Measurements from ENCODE around the gene PLEKHH3. TPM values are rescaled to one million over a fixed set of nuclear protein-coding genes. Genes with fewer than 3 reads are reported as not detected.
A peak's percentile ranks its signal among the peaks of the same experiment; 100 is the strongest.

Gene PLEKHH3
- polyA plus RNA-seq, 1 donor (not counting 4 experiments of a cell fraction or from before 2014, with no cell fraction given) = 4.9 TPM

GRCh38 chr17:42723636-42724035 lies 46.8 kb upstream of the PLEKHH3 start:
- FAIRE-seq (no peak), DNase-seq (ENCODE audit: low read depth, low spot score) (no peak)
- H3K27ac ChIP-seq (ENCODE audit: control insufficient read depth, insufficient read depth, low read length) = no peak overlapping the region
- peaks cover 10 to 13% of the 10 kb centered on the region in 2 experiments for H3K36me3 ChIP-seq (ENCODE audit: control insufficient read depth in 2 of 2, extremely low read depth in 1 of 2, insufficient read depth in 2 of 2, low read length in 2 of 2)
- H3K9ac ChIP-seq (ENCODE audit: control insufficient read depth, extremely low read depth, insufficient read depth, low read length) = no peak overlapping the region
- H3K9me1 ChIP-seq (ENCODE audit: control insufficient read depth, extremely low read depth, insufficient read depth, low read length) = no peaks in the 10 kb centered on the region
- H3K27me3 ChIP-seq (ENCODE audit: control insufficient read depth, extremely low read depth, insufficient read depth, low read length) = no peaks in the 10 kb centered on the region
- no peaks in the 10 kb centered on the region for H3K4me1 ChIP-seq (ENCODE audit: control insufficient read depth, extremely low read depth, insufficient read depth, low read length)
- H3K79me2 ChIP-seq (ENCODE audit: control insufficient read depth, insufficient read depth, low read length) = no peaks in the 10 kb centered on the region
- TF ChIP-seq CTCF (optimal IDR thresholded peaks at IDR 0.05 in 1 of 3, IDR thresholded peaks at IDR 0.05 in 1 of 3, conservative IDR thresholded peaks at IDR 0.05 in 1 of 3; ENCODE audit: extremely low read depth in 1 of 3, insufficient read depth in 2 of 3, low read length in 3 of 3) (no peak), EZH2 (IDR thresholded peaks at IDR 0.05; ENCODE audit: low read length) (no peak)
- H3K4me3 ChIP-seq (ENCODE audit: control insufficient read depth in 2 of 3, extremely low read depth in 1 of 3, insufficient read depth in 2 of 3, low read depth in 1 of 3, low read length in 3 of 3) = no peak overlapping the region
- no peak overlapping the region for H2AFZ ChIP-seq (ENCODE audit: control insufficient read depth, low read length)
- no peak overlapping the region for H3K4me2 ChIP-seq (ENCODE audit: control insufficient read depth, extremely low read depth, insufficient read depth, low read depth, low read length)
- dilution Hi-C loops (cut with MboI; ENCODE audit: extremely low pct_ligation_motif_present, low sequenced_read_pairs) = no loop called here
- H3K9me3 ChIP-seq (ENCODE audit: control insufficient read depth, low read depth, low read length) = no peaks in the 10 kb centered on the region
- no peaks in the 10 kb centered on the region for H4K20me1 ChIP-seq (ENCODE audit: control insufficient read depth, extremely low read depth, insufficient read depth, low read length)

- FAIRE-seq (peak; percentile 55), DNase-seq (ENCODE audit: low read depth, low spot score) (no peak)
- no peaks in the 10 kb centered on the region for H3K9me1 ChIP-seq (ENCODE audit: control insufficient read depth, extremely low read depth, insufficient read depth, low read length)
- H3K9me3 ChIP-seq (ENCODE audit: control insufficient read depth, low read depth, low read length) = no peaks in the 10 kb centered on the region
- dilution Hi-C loops (cut with MboI; ENCODE audit: extremely low pct_ligation_motif_present, low sequenced_read_pairs) = no loop called here
- no peaks in the 10 kb centered on the region for H3K79me2 ChIP-seq (ENCODE audit: control insufficient read depth, insufficient read depth, low read length)
- peaks cover 9 to 17% of the 10 kb centered on the region in 2 experiments for H3K36me3 ChIP-seq (ENCODE audit: control insufficient read depth in 2 of 2, extremely low read depth in 1 of 2, insufficient read depth in 2 of 2, low read length in 2 of 2)
- no peak overlapping the region for H3K4me2 ChIP-seq (ENCODE audit: control insufficient read depth, extremely low read depth, insufficient read depth, low read depth, low read length)
- no peak overlapping the region for H3K9ac ChIP-seq (ENCODE audit: control insufficient read depth, extremely low read depth, insufficient read depth, low read length)
- H3K27ac ChIP-seq (ENCODE audit: control insufficient read depth, insufficient read depth, low read length) = no peak overlapping the region
- H4K20me1 ChIP-seq (ENCODE audit: control insufficient read depth, extremely low read depth, insufficient read depth, low read length) = no peaks in the 10 kb centered on the region
- no peak overlapping the region for H3K4me3 ChIP-seq (ENCODE audit: control insufficient read depth in 2 of 3, extremely low read depth in 1 of 3, insufficient read depth in 2 of 3, low read depth in 1 of 3, low read length in 3 of 3)
- no peaks in the 10 kb centered on the region for H3K4me1 ChIP-seq (ENCODE audit: control insufficient read depth, extremely low read depth, insufficient read depth, low read length)
- TF ChIP-seq EZH2 (IDR thresholded peaks at IDR 0.05; ENCODE audit: low read length) (no peak), CTCF (optimal IDR thresholded peaks at IDR 0.05 in 1 of 3, IDR thresholded peaks at IDR 0.05 in 1 of 3, conservative IDR thresholded peaks at IDR 0.05 in 1 of 3; ENCODE audit: extremely low read depth in 1 of 3, insufficient read depth in 2 of 3, low read length in 3 of 3) (peak; percentile 50 to 71 (median 53))
- no peak overlapping the region for H2AFZ ChIP-seq (ENCODE audit: control insufficient read depth, low read length)
- H3K27me3 ChIP-seq (ENCODE audit: control insufficient read depth, extremely low read depth, insufficient read depth, low read length) = no peaks in the 10 kb centered on the region
Measured at GRCh38 chr17:42720996-42721583, 44.3 kb upstream of the PLEKHH3 start.
